K562 (cell line): ENCODE results near the gene CHMP4B. TPM values are rescaled to one million over a fixed set of nuclear protein-coding genes. Genes with fewer than 3 reads are reported as not detected.

Source experiments
- ATAC-seq: fragments of 200-7000 bp; cut with Tn5 transposase; 3 replicates; pipeline ENCODE4 v1.9.1; 2020; ENCODE audit warnings: moderate library complexity
- BruUV-seq: library from RNA; stranded (reverse); fragments of 400-500 nt; replicated peaks from 2 replicates; lab custom pipeline; 2021; lab: Mats Ljungman, UMichigan
- CTCF ChIA-PET: fragments of 300-600 bp; formaldehyde crosslinking; extraction: SDS; loops from one replicate; lab custom pipeline; 2021; ENCODE audit warnings: low intra/inter-chr PET ratio; lab: Yijun Ruan, JAX
- POLR2A ChIA-PET: fragments of 300-600, 350-650 bp; sonication (Branson Sonifier 250); formaldehyde crosslinking; extraction: SDS; loops from one replicate; lab custom pipeline; 2021; ENCODE audit warnings: antibody characterized with exemption, inconsistent platforms; lab: Yijun Ruan, JAX
- DNase-seq, 4 experiments: peaks; one replicate each; pipeline versions ENCODE4 v3.0.0 to v3.0.0-alpha.2; 2011 to 2018; ENCODE audit warnings: low spot score in 3 of 4, mixed read lengths in 3 of 4; ENCODE audit errors: extremely low read depth in 1 of 4
- FAIRE-seq: peaks from 2 replicates; lab custom pipeline; 2011; peaks lifted over from hg19 to GRCh38; lab: Jason Lieb, UNC
- H2AFZ ChIP-seq: 2 replicates; pipeline ENCODE4 v1.6.0; 2011; ENCODE audit warnings: low read depth, low read length, control low read depth, inconsistent platforms
- H3K27ac ChIP-seq: fragments of 200-600 bp; 3 replicates; pipeline ENCODE4 v1.8.0; 2011; ENCODE audit warnings: low read depth, mild to moderate bottlenecking, control low read depth, inconsistent platforms, low read length, moderate library complexity, mixed read lengths; ENCODE audit errors: extremely low read depth
- H3K27me3 ChIP-seq, 2 experiments: fragments of 300-600 bp in 1 of 2; 2 replicates in 1 of 2; 3 replicates in 1 of 2; pipeline versions ENCODE4 v1.6.0 to v1.8.0; 2011; ENCODE audit warnings: inconsistent platforms in 2 of 2, low read length in 2 of 2, mild to moderate bottlenecking in 1 of 2, mixed read lengths in 1 of 2, moderate library complexity in 1 of 2; ENCODE audit not compliant: control insufficient read depth in 2 of 2, insufficient read depth in 2 of 2
- H3K36me3 ChIP-seq: fragments of 300-600 bp; 3 replicates; pipeline ENCODE4 v1.8.0; 2011; ENCODE audit warnings: mild to moderate bottlenecking, low read length, inconsistent platforms; ENCODE audit not compliant: control insufficient read depth, insufficient read depth
- H3K4me1 ChIP-seq, 2 experiments: fragments of 200-600 bp in 1 of 2; replicated peaks in 1 of 2; 2 replicates in 1 of 2; 3 replicates in 1 of 2; pipeline versions ENCODE4 v1.5.1 to v1.8.0; 2011; ENCODE audit warnings: inconsistent platforms in 2 of 2, low read length in 2 of 2, mild to moderate bottlenecking in 1 of 2, mixed read lengths in 1 of 2, moderate library complexity in 1 of 2; ENCODE audit not compliant: control insufficient read depth in 2 of 2, insufficient read depth in 2 of 2
- H3K4me2 ChIP-seq: 2 replicates; pipeline ENCODE4 v1.6.1; 2011; ENCODE audit warnings: low read length, control low read depth, inconsistent platforms, mixed read lengths; ENCODE audit not compliant: insufficient read depth
- H3K4me3 ChIP-seq: fragments of 200-600 bp; sonication (generic), shearing (Covaris generic); 2 replicates; pipeline ENCODE4 v1.5.1; 2016; ENCODE audit warnings: control low read depth, inconsistent platforms
- H3K79me2 ChIP-seq: fragments of 200-600 bp; 3 replicates; pipeline ENCODE4 v1.8.0; 2011; ENCODE audit warnings: low read length, inconsistent platforms; ENCODE audit not compliant: control insufficient read depth, insufficient read depth
- H3K9ac ChIP-seq, 2 experiments: 2 replicates each; pipeline versions ENCODE4 v1.6.0 to v1.6.1; 2011; ENCODE audit warnings: low read depth in 2 of 2, low read length in 2 of 2, control low read depth in 1 of 2, inconsistent platforms in 1 of 2, mild to moderate bottlenecking in 1 of 2, mixed read lengths in 1 of 2; ENCODE audit not compliant: insufficient read depth in 1 of 2
- H3K9me1 ChIP-seq: one replicate; pipeline ENCODE4 v1.6.0; 2011; ENCODE audit warnings: inconsistent platforms, mild to moderate bottlenecking, low read length, moderate library complexity; ENCODE audit not compliant: control insufficient read depth, insufficient read depth
- H3K9me3 ChIP-seq: replicated peaks from 2 replicates; pipeline ENCODE4 v1.5.1; 2011; ENCODE audit warnings: low read depth, low read length, inconsistent platforms; ENCODE audit not compliant: control insufficient read depth, insufficient read depth
- H4K20me1 ChIP-seq: replicated peaks from 2 replicates; pipeline ENCODE4 v1.6.1; 2011; ENCODE audit warnings: low read length, inconsistent platforms, mixed read lengths; ENCODE audit not compliant: control insufficient read depth, insufficient read depth
- NEUROD1 ChIP-seq: fragments of 150-350 bp; IDR thresholded peaks from 2 replicates; pipeline ENCODE4 v1.6.1; 2014; ENCODE audit warnings: borderline replicate concordance, low read length, low read depth; ENCODE audit not compliant: partially characterized antibody
- PCBP2 ChIP-seq: fragments of 200-400 bp; formaldehyde crosslinking; IDR thresholded peaks from 2 replicates; pipeline ENCODE4 v1.6.1; 2018; ENCODE audit warnings: low read length, low read depth, mild to moderate bottlenecking, moderate library complexity; ENCODE audit not compliant: poor library complexity, severe bottlenecking
- SRSF3 ChIP-seq: fragments of 200-400 bp; formaldehyde crosslinking; IDR thresholded peaks from 2 replicates; pipeline ENCODE4 v1.6.1; 2016; ENCODE audit warnings: mild to moderate bottlenecking, low read length, moderate library complexity; ENCODE audit not compliant: insufficient read depth
- WGBS: fragments of 100-300 bp; shearing (Covaris generic); methylation state at CpG from one replicate; pipeline ENCODE4 v1.1.6; 2016; ENCODE audit warnings: low coverage, mixed read lengths; ENCODE audit not compliant: insufficient coverage; ENCODE audit errors: missing lambda C conversion rate; 5-methylcytosine and 5-hydroxymethylcytosine counted together
- in situ Hi-C: fragments of 300-500 bp; cut with MboI; formaldehyde crosslinking; loops from 4 replicates; pipeline ENCODE4 v1.15.0; 2018; ENCODE audit warnings: inconsistent platforms, mixed read lengths
- intact Hi-C: fragments of 100-400 bp; cut with micrococcal nuclease; formaldehyde crosslinking; loops from 2 replicates; pipeline ENCODE4 v1.14.2; 2022
- polyA plus RNA-seq, 8 experiments: library from polyadenylated mRNA; depleted of rRNA in 4 of 8; stranded (reverse) in 5 of 8; unstranded in 3 of 8; fragments of >200 nt; fragmentation: Nextera tagmentation in 2 of 8; fragmentation: Illumina TruSeq in 1 of 8; extraction: Ambion mirVana in 2 of 8; extraction: Trizol in 1 of 8; gene quantifications; 2 replicates each; pipeline versions ENCODE4 v1.2.1 to v1.2.3, GENCODE V29; 2011 to 2014; ENCODE audit warnings: inconsistent platforms in 1 of 8, missing spikeins in 1 of 8
- total RNA-seq, 7 experiments: library from RNA; depleted of rRNA in 6 of 7; stranded (reverse); fragments of >200 nt in 6 of 7; fragmentation: Illumina TruSeq in 2 of 7; extraction: Trizol in 2 of 7; gene quantifications; 2 replicates each; pipeline versions ENCODE4 v1.2.1 to v1.2.3, GENCODE V29; 2011 to 2021; ENCODE audit warnings: low replicate concordance in 1 of 7

Gene CHMP4B
- total and polyA plus RNA-seq, 9 of the 15 experiments (the other 6 are each of a cell fraction or from before 2014, with no cell fraction given): 1.8 to 64.7 (median 31.8) TPM

- TF ChIP-seq SRSF3: no peak
Measured at GRCh38 chr20:33848391-33848790, 37.2 kb downstream of the CHMP4B start (continued).

GRCh38 chr20:33850159-33850558 is 39.0 kb downstream of the CHMP4B start:
- ATAC-seq: no peak

More at GRCh38 chr20:33850159-33850558, 39.0 kb downstream of the CHMP4B start:
- POLR2A ChIA-PET: interaction anchor here (0.6 to 1.0 kb wide), 2 partner anchors 15 to 24 kb away, joined by 4 read pairs; no protein-coding TSS in a partner anchor
- CTCF ChIA-PET: no interaction called here
- BruUV-seq: no TSS peak
- Histone ChIP-seq H4K20me1 (peaks cover 16% of the 10 kb centered on the region), H3K4me1 (peaks cover 5 to 8% of the 10 kb centered on the region in 2 experiments; a peak in 2 of 5 replicates), H3K27me3 (no peaks in the 10 kb centered on the region), H3K9me3 (no peaks in the 10 kb centered on the region), H3K4me3 (no peak overlapping the region), H3K9ac (no peak overlapping the region), H3K27ac (no peak overlapping the region), H3K4me2 (no peak overlapping the region), H3K79me2 (peaks cover 23% of the 10 kb centered on the region; the same call in 2 of the 3 replicates), H2AFZ (no peak overlapping the region), H3K36me3 (peaks cover 50% of the 10 kb centered on the region; the same call in 2 of the 3 replicates), H3K9me1 (no peaks in the 10 kb centered on the region)
- DNase-seq: no peak
- in situ Hi-C loops (no loop called here), intact Hi-C loops (no loop called here)
- WGBS: 80% methylated on average over 3 of the region's 3 CpGs
- no peak for TF ChIP-seq NEUROD1
- no peak for TF ChIP-seq PCBP2
- FAIRE-seq: no peak
